ENCODE data around the gene DUSP2. TPM values are rescaled to one million over a fixed set of nuclear protein-coding genes. Genes with fewer than 3 reads are reported as not detected.
"Not testable (repeated sequence)": the region's sequence is repeated elsewhere in the genome, so short reads cannot be mapped to it uniquely, and the experiment has no call there.

Gene DUSP2
- total and polyA plus RNA-seq, 2 experiments from 2014 or later: 0.89 to 2.2 TPM

- peaks cover 8% of the 10 kb centered on the region for H3K4me1 ChIP-seq (ENCODE audit: low read depth)
- H3K4me3 ChIP-seq: no peak overlapping the region
- no peaks in the 10 kb centered on the region for H3K9me3 ChIP-seq (ENCODE audit: low read depth)
- no peak for TF ChIP-seq CTCF (IDR thresholded peaks at IDR 0.05; ENCODE audit: low read depth, low read length)
- peaks cover 24% of the 10 kb centered on the region for H3K27me3 ChIP-seq
- H3K27ac ChIP-seq: no peak overlapping the region
- no peak for DNase-seq (ENCODE audit: low read depth in 1 of 2, low spot score in 1 of 2)
- H3K36me3 ChIP-seq: no peaks in the 10 kb centered on the region
Measured at GRCh38 chr2:96142217-96143113, 2.8 kb downstream of the DUSP2 start.

- H3K4me3 ChIP-seq; H3K9me3 ChIP-seq (ENCODE audit: low read depth); H3K4me1 ChIP-seq (ENCODE audit: low read depth); DNase-seq (ENCODE audit: low read depth in 1 of 2, low spot score in 1 of 2); H3K27ac ChIP-seq; H3K36me3 ChIP-seq: not testable (repeated sequence)
- peaks cover 24% of the 10 kb centered on the region for H3K27me3 ChIP-seq
Measured at GRCh38 chr2:96141624-96141967, 3.6 kb downstream of the DUSP2 start.

GRCh38 chr2:96140941-96141623 is 4.2 kb downstream of the DUSP2 start:
- no peaks in the 10 kb centered on the region for H3K9me3 ChIP-seq (ENCODE audit: low read depth)
- peaks cover 24% of the 10 kb centered on the region for H3K27me3 ChIP-seq
- H3K27ac ChIP-seq: no peak overlapping the region
- no peak for DNase-seq (ENCODE audit: low read depth in 1 of 2, low spot score in 1 of 2)
- no peak overlapping the region for H3K4me3 ChIP-seq
- no peak for TF ChIP-seq CTCF (IDR thresholded peaks at IDR 0.05; ENCODE audit: low read depth, low read length)
- H3K4me1 ChIP-seq (ENCODE audit: low read depth): peaks cover 3% of the 10 kb centered on the region
- no peaks in the 10 kb centered on the region for H3K36me3 ChIP-seq

- H3K4me3 ChIP-seq: no peak overlapping the region
- no peak overlapping the region for H3K27ac ChIP-seq
- no peaks in the 10 kb centered on the region for H3K36me3 ChIP-seq
- no peak for TF ChIP-seq CTCF (IDR thresholded peaks at IDR 0.05; ENCODE audit: low read depth, low read length)
- DNase-seq (ENCODE audit: low read depth in 1 of 2, low spot score in 1 of 2): no peak
- no peaks in the 10 kb centered on the region for H3K9me3 ChIP-seq (ENCODE audit: low read depth)
- H3K4me1 ChIP-seq (ENCODE audit: low read depth): no peaks in the 10 kb centered on the region
- peaks cover 24% of the 10 kb centered on the region for H3K27me3 ChIP-seq
Measured at GRCh38 chr2:96139181-96139758, 6.0 kb downstream of the DUSP2 start.

- no peaks in the 10 kb centered on the region for H3K36me3 ChIP-seq
Measured at GRCh38 chr2:96138179-96139145, 6.8 kb downstream of the DUSP2 start, which contains the start of gene ASTL. Gene ASTL, minus strand, starts transcription at chr2:96138502. Its CDS starts 66 bp downstream, at chr2:96138436.

More at GRCh38 chr2:96138179-96139145, 6.8 kb downstream of the DUSP2 start, which contains the start of gene ASTL:
- H3K4me3 ChIP-seq: no peak within 1 kb of the TSS
- DNase-seq (ENCODE audit: low read depth in 1 of 2, low spot score in 1 of 2): peak; percentile 55 to 75
- H3K27ac ChIP-seq: no peak within 1 kb of the TSS
- no peaks in the 10 kb centered on the region for H3K4me1 ChIP-seq (ENCODE audit: low read depth)
- TF ChIP-seq CTCF (IDR thresholded peaks at IDR 0.05; ENCODE audit: low read depth, low read length): peak; percentile 67
- no peaks in the 10 kb centered on the region for H3K9me3 ChIP-seq (ENCODE audit: low read depth)
- H3K27me3 ChIP-seq: peaks cover 16% of the 10 kb centered on the region
